Measurements from ENCODE around the gene ERG.

DNA sequence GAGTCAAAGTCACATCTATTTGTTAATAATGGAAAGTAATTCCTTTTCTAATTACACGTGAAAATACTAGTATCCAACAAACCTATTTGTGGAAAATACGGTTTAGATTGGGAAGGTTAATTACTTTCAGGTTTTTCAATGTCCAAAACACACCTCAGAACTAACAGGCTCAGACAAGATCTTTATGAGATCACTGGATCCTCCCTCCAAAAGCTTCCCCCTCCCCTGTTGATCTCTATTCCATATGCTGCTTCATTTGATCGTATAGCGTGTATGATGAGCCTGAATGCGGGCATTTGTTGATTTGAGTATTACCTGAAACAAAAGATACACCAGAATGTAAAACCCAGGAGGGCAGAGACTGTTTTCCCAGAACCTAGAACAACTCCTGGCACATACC is 26.5 kb downstream of the ERG start:
- TF ChIP-seq, protein P1, sequence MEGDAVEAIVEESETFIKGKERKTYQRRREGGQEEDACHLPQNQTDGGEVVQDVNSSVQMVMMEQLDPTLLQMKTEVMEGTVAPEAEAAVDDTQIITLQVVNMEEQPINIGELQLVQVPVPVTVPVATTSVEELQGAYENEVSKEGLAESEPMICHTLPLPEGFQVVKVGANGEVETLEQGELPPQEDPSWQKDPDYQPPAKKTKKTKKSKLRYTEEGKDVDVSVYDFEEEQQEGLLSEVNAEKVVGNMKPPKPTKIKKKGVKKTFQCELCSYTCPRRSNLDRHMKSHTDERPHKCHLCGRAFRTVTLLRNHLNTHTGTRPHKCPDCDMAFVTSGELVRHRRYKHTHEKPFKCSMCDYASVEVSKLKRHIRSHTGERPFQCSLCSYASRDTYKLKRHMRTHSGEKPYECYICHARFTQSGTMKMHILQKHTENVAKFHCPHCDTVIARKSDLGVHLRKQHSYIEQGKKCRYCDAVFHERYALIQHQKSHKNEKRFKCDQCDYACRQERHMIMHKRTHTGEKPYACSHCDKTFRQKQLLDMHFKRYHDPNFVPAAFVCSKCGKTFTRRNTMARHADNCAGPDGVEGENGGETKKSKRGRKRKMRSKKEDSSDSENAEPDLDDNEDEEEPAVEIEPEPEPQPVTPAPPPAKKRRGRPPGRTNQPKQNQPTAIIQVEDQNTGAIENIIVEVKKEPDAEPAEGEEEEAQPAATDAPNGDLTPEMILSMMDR (IDR thresholded peaks at IDR 0.05): no peak
- TF ChIP-seq POLR2A (IDR thresholded peaks at IDR 0.05): no peak
